A549 (cell line): ENCODE data around the gene OMP.

Experiments used
- BHLHE40 ChIP-seq: IDR thresholded peaks from 2 replicates; pipeline ENCODE4 v1.6.1; 2012; ENCODE audit warnings: low read depth, low read length, inconsistent platforms
- CTCF ChIP-seq: fragments of >200 bp; sonication (Bioruptor Twin); formaldehyde crosslinking; IDR thresholded peaks from 3 replicates; pipeline ENCODE4 v1.5.1; 2016
- ELK1 ChIP-seq: fragments of 150-350 bp; IDR thresholded peaks from 2 replicates; pipeline ENCODE4 v1.6.1; 2014; ENCODE audit warnings: low read depth, mild to moderate bottlenecking, low read length
- HMGXB4 ChIP-seq: fragments of 250-450 bp; sonication (Bioruptor Pico); IDR thresholded peaks from 2 replicates; pipeline ENCODE4 v1.5.0; 2021; ENCODE audit warnings: mild to moderate bottlenecking, moderate library complexity, borderline replicate concordance

- TF ChIP-seq ELK1 (no peak), BHLHE40 (no peak), HMGXB4 (no peak), CTCF (no peak)
These were observed 33.9 kb upstream of the OMP start for GRCh38 chr11:77068457-77069335.
